Body of pancreas (tissue), 4 donors: ENCODE measurements around the gene UMPS.

Experiments used
- CTCF ChIP-seq, 7 experiments: fragments of 450-650 bp in 4 of 7; fragments of 200-600 bp in 3 of 7; sonication (generic) in 3 of 7; IDR thresholded peaks; one replicate each; pipeline ENCODE4 v1.5.1; 2016 to 2019; ENCODE audit warnings: antibody characterized with exemption in 7 of 7
- POLR2A ChIP-seq, 3 donors: fragments of 450-650 bp; IDR thresholded peaks; one replicate each; pipeline ENCODE4 v1.6.1; 2016; ENCODE audit warnings: antibody characterized with exemption in 3 of 3, mild to moderate bottlenecking in 2 of 3

GRCh38 chr3:124788254-124788745, 58.0 kb downstream of the UMPS start:
- no peak for TF ChIP-seq CTCF (IDR thresholded peaks at IDR 0.05)
- no peak for TF ChIP-seq POLR2A (IDR thresholded peaks at IDR 0.05)
